ENCODE results near the gene JUN. TPM values are rescaled to one million over a fixed set of nuclear protein-coding genes. Genes with fewer than 3 reads are reported as not detected.

Gene JUN
- polyA plus RNA-seq, 1 donor from 2014 or later = 124 TPM

DNA sequence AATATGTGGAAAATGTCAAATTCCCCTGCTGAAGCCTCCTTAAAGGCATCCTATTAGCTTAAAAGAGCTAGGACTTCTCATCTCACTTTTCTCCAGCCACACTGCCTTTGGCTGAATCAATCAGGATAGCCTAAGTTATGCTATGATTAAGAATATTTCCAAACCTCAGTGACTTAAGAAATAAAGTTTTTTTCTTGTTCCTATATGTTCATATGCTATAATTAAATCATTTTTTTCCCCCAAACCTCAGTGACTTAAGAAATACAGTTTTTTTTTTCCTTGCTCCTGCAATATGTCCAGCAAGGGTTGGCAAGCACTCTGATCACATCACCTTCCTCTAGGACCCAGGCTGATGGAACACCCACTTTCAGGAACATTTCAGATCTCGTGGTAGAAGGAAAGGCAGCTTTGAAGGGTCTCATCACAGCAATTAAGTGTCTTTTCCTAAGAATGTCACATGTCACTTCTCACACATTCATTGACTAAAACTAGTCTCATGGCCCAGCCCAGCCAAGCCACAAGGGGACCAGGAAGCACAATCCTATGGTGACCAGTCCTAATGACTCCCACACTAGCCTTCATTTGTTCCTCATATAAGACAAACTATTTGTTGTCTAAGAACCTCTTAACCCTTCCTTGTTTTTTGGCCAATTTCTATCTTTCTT, 6.3 kb upstream of the JUN start:
- no peak overlapping the region for H2AFZ ChIP-seq (ENCODE audit: low read depth, low read length)
- H3K27me3 ChIP-seq (ENCODE audit: insufficient read depth, low read depth, low read length) = no peaks in the 10 kb centered on the region
- H3K79me2 ChIP-seq (replicated peaks; ENCODE audit: insufficient read depth, low read length) = no peaks in the 10 kb centered on the region
- no peaks in the 10 kb centered on the region for H4K20me1 ChIP-seq (ENCODE audit: insufficient read depth)
- H3K4me3 ChIP-seq (ENCODE audit: low read length) = no peak overlapping the region
- H3K9me2 ChIP-seq (ENCODE audit: insufficient read depth, low read length) = no peaks in the 10 kb centered on the region
- H3K9me3 ChIP-seq (ENCODE audit: low read length) = no peaks in the 10 kb centered on the region
- no peaks in the 10 kb centered on the region for H3F3A ChIP-seq (ENCODE audit: insufficient read depth, low read length, poor library complexity, severe bottlenecking)
- TF ChIP-seq, protein P1, sequence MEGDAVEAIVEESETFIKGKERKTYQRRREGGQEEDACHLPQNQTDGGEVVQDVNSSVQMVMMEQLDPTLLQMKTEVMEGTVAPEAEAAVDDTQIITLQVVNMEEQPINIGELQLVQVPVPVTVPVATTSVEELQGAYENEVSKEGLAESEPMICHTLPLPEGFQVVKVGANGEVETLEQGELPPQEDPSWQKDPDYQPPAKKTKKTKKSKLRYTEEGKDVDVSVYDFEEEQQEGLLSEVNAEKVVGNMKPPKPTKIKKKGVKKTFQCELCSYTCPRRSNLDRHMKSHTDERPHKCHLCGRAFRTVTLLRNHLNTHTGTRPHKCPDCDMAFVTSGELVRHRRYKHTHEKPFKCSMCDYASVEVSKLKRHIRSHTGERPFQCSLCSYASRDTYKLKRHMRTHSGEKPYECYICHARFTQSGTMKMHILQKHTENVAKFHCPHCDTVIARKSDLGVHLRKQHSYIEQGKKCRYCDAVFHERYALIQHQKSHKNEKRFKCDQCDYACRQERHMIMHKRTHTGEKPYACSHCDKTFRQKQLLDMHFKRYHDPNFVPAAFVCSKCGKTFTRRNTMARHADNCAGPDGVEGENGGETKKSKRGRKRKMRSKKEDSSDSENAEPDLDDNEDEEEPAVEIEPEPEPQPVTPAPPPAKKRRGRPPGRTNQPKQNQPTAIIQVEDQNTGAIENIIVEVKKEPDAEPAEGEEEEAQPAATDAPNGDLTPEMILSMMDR (IDR thresholded peaks at IDR 0.05; ENCODE audit: poor library complexity, severe bottlenecking) = no peak
- no peak for TF ChIP-seq SMC3 (conservative IDR thresholded peaks at IDR 0.05; ENCODE audit: poor library complexity)
- TF ChIP-seq RAD21 (conservative IDR thresholded peaks at IDR 0.05) = no peak
- TF ChIP-seq, protein P2, sequence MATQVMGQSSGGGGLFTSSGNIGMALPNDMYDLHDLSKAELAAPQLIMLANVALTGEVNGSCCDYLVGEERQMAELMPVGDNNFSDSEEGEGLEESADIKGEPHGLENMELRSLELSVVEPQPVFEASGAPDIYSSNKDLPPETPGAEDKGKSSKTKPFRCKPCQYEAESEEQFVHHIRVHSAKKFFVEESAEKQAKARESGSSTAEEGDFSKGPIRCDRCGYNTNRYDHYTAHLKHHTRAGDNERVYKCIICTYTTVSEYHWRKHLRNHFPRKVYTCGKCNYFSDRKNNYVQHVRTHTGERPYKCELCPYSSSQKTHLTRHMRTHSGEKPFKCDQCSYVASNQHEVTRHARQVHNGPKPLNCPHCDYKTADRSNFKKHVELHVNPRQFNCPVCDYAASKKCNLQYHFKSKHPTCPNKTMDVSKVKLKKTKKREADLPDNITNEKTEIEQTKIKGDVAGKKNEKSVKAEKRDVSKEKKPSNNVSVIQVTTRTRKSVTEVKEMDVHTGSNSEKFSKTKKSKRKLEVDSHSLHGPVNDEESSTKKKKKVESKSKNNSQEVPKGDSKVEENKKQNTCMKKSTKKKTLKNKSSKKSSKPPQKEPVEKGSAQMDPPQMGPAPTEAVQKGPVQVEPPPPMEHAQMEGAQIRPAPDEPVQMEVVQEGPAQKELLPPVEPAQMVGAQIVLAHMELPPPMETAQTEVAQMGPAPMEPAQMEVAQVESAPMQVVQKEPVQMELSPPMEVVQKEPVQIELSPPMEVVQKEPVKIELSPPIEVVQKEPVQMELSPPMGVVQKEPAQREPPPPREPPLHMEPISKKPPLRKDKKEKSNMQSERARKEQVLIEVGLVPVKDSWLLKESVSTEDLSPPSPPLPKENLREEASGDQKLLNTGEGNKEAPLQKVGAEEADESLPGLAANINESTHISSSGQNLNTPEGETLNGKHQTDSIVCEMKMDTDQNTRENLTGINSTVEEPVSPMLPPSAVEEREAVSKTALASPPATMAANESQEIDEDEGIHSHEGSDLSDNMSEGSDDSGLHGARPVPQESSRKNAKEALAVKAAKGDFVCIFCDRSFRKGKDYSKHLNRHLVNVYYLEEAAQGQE (IDR thresholded peaks at IDR 0.05; ENCODE audit: borderline replicate concordance) = no peak
- no peak for TF ChIP-seq TAF1 (IDR thresholded peaks at IDR 0.05; ENCODE audit: low read depth)
- H3K36me3 ChIP-seq (ENCODE audit: insufficient read depth, low read length) = no peaks in the 10 kb centered on the region
- H3K27ac ChIP-seq (ENCODE audit: low read length) = no peak overlapping the region
- H3K9ac ChIP-seq (ENCODE audit: low read length) = no peak overlapping the region
- no peak overlapping the region for H3K4me2 ChIP-seq (ENCODE audit: low read length)

DNA sequence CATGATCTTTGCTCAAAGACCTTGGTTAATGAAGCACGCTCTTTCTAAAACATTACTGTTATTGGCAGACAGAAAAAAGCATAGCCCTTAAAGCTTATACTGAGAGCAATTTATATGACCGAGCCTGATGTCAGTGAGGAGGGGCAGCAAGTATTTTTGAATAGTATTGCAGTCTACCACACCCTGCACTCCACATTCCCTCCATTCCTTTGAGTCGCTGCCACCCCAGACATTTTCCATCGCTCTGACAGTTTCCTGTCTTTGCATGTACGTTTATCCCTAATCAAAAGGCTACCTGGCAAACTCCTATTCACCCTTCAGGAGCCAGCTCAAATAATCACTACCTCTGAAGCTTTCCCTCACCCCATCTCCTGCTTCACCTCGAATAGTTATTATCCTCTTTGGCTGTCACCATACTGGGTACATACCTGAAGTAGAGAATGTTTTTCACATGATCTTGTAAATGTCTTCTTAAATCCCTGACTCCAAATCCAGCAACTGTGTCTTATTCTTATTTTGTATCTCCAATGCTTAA, 5.5 kb upstream of the JUN start:
- H2AFZ ChIP-seq (ENCODE audit: low read depth, low read length) = no peak overlapping the region

More for the DNA sequence above, 5.5 kb upstream of the JUN start:
- Histone ChIP-seq H3F3A (ENCODE audit: insufficient read depth, low read length, poor library complexity, severe bottlenecking) (no peaks in the 10 kb centered on the region), H3K9ac (ENCODE audit: low read length) (no peak overlapping the region), H3K4me3 (ENCODE audit: low read length) (no peak overlapping the region), H3K36me3 (ENCODE audit: insufficient read depth, low read length) (no peaks in the 10 kb centered on the region), H3K4me2 (ENCODE audit: low read length) (no peak overlapping the region), H4K20me1 (ENCODE audit: insufficient read depth) (no peaks in the 10 kb centered on the region), H3K79me2 (replicated peaks; ENCODE audit: insufficient read depth, low read length) (no peaks in the 10 kb centered on the region), H3K27me3 (ENCODE audit: insufficient read depth, low read depth, low read length) (no peaks in the 10 kb centered on the region), H3K27ac (ENCODE audit: low read length) (no peak overlapping the region), H3K9me3 (ENCODE audit: low read length) (no peaks in the 10 kb centered on the region), H3K9me2 (ENCODE audit: insufficient read depth, low read length) (no peaks in the 10 kb centered on the region)
- TF ChIP-seq RAD21 (conservative IDR thresholded peaks at IDR 0.05) = no peak
- TF ChIP-seq POLR2AphosphoS5 (IDR thresholded peaks at IDR 0.05) = no peak
- TF ChIP-seq EZH2 (IDR thresholded peaks at IDR 0.05; ENCODE audit: borderline replicate concordance, insufficient read depth, low read length, poor library complexity, severe bottlenecking) = no peak
- no peak for TF ChIP-seq EP300 (conservative IDR thresholded peaks at IDR 0.05; ENCODE audit: poor library complexity, severe bottlenecking)
- TF ChIP-seq, protein P2 (IDR thresholded peaks at IDR 0.05; ENCODE audit: borderline replicate concordance) = no peak
- TF ChIP-seq, protein P1 (IDR thresholded peaks at IDR 0.05; ENCODE audit: poor library complexity, severe bottlenecking) = no peak
- no peak for TF ChIP-seq SMC3 (conservative IDR thresholded peaks at IDR 0.05; ENCODE audit: poor library complexity)
- no peak for TF ChIP-seq MXI1 (conservative IDR thresholded peaks at IDR 0.05; ENCODE audit: poor library complexity, severe bottlenecking)
- TF ChIP-seq TAF1 (IDR thresholded peaks at IDR 0.05; ENCODE audit: low read depth) = no peak

All from neural cell (in vitro differentiated cells).